ENCODE data around the gene ABAT. TPM values are rescaled to one million over a fixed set of nuclear protein-coding genes. Genes with fewer than 3 reads are reported as not detected.

The ABAT gene
- total and polyA plus RNA-seq, 2 of the 8 experiments (the other 6 are each of a cell fraction or from before 2014, with no cell fraction given), result 6.4 to 8.4 TPM

DNA sequence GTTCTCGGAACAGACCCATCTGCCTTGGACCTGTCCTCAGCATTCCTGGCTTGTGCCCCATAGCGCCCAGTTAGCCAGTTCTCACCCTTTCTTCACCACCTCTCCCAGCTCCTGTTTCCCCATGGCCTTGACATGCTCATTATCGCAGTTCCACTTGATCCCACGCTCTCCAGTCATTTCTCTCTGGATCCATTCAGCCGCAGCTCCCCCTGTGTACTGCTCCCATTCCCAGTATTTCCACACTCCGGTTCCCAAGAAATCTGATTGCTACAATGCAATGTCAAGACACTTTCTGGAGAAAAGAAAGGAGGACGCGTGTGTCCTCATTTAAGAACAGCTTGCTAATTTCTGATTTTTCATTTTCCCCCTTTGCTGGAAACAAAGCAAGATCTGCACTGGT is 67.7 kb downstream of the ABAT start:
- no peak overlapping the region for H3K23ac ChIP-seq (ENCODE audit: insufficient read length)
- H3K9me3 ChIP-seq (ENCODE audit: insufficient read depth in 2 of 2, low read depth in 1 of 2, low read length in 1 of 2), result 0 out of 4 replicates have a peak, but pooled peaks cover 0 to 3% of the 10 kb centered on the region in 2 experiments
- no peaks in the 10 kb centered on the region for H4K20me1 ChIP-seq (replicated peaks in 1 of 2; ENCODE audit: control insufficient read depth in 1 of 2, insufficient read depth in 2 of 2, low read length in 2 of 2)
- WGBS, 2 experiments (ENCODE audit: extremely low coverage in 1 of 2, insufficient coverage in 1 of 2, insufficient read length in 1 of 2, insufficient replicate concordance in 2 of 2, low coverage in 1 of 2, low lambda C conversion rate in 2 of 2, missing lambda C conversion rate in 1 of 2), result 79% methylated on average over 8 of the region's 8 CpGs; no CpG with 5 or more reads in 1 of the 2 experiments
- no peak overlapping the region for H4K91ac ChIP-seq (replicated peaks; ENCODE audit: insufficient read length, low read length)
- H3K27ac ChIP-seq (ENCODE audit: low read depth, low read length), result no peak overlapping the region
- no peaks in the 10 kb centered on the region for H3K79me2 ChIP-seq (ENCODE audit: control insufficient read depth in 1 of 2, insufficient read depth in 2 of 2, low read length in 2 of 2)
- H3K14ac ChIP-seq (ENCODE audit: insufficient read length), result no peak overlapping the region
- no peak overlapping the region for H2BK20ac ChIP-seq (ENCODE audit: low read length)
- no peaks in the 10 kb centered on the region for H3K79me1 ChIP-seq (ENCODE audit: low read depth, low read length)
- H3K18ac ChIP-seq (ENCODE audit: extremely low read depth, low read length), result no peak overlapping the region
- CTCF ChIA-PET (ENCODE audit: partially characterized antibody), result interaction anchor here (0.6 to 2.0 kb wide), 7 partner anchors 10 to 127 kb away, joined by 3 to 6 read pairs (median 4); partner anchors contain the start of gene CARHSP1
- H3K9ac ChIP-seq (replicated peaks in 1 of 4; ENCODE audit: extremely low read depth in 1 of 4, low read depth in 3 of 4, low read length in 3 of 4), result no peak overlapping the region
- FAIRE-seq (no peak), DNase-seq (ENCODE audit: low read depth in 1 of 2, low spot score in 2 of 2) (no peak)
- no peak overlapping the region for H2BK15ac ChIP-seq (ENCODE audit: low read length)
- H2AK5ac ChIP-seq (ENCODE audit: low read depth, low read length), result no peak overlapping the region
- H3K56ac ChIP-seq (replicated peaks; ENCODE audit: insufficient read length, low read depth, low read length), result no peak overlapping the region
- no peak overlapping the region for H2BK120ac ChIP-seq (replicated peaks; ENCODE audit: low read depth, low read length)
- no peak overlapping the region for H3K4me3 ChIP-seq (ENCODE audit: extremely low read depth in 1 of 4, insufficient read depth in 2 of 4, low read depth in 3 of 4, low read length in 4 of 4)
- H3K4ac ChIP-seq (replicated peaks; ENCODE audit: insufficient read length, low read depth, low read length), result no peak overlapping the region
- H3K36me3 ChIP-seq (ENCODE audit: control insufficient read depth in 2 of 4, insufficient read depth in 4 of 4, low read length in 3 of 4), result no peaks in the 10 kb centered on the region
- H3K4me2 ChIP-seq (ENCODE audit: insufficient read depth in 1 of 2, low read depth in 2 of 2, low read length in 2 of 2), result no peak overlapping the region
- H4K5ac ChIP-seq (ENCODE audit: insufficient read length, low read depth, low read length), result no peak overlapping the region
- no peaks in the 10 kb centered on the region for H3K4me1 ChIP-seq (replicated peaks in 1 of 4; ENCODE audit: control insufficient read depth in 3 of 4, insufficient read depth in 4 of 4, low read length in 3 of 4)
- H3K23me2 ChIP-seq (ENCODE audit: low read depth, low read length), result no peaks in the 10 kb centered on the region
- POLR2A ChIA-PET (ENCODE audit: partially characterized antibody), result interaction anchor here (0.7 to 1.8 kb wide), 4 partner anchors 9 to 13 kb away, joined by 3 to 6 read pairs (median 3); no protein-coding TSS in a partner anchor
- no peak overlapping the region for H2AFZ ChIP-seq (ENCODE audit: low read length)
- no peaks in the 10 kb centered on the region for H3K27me3 ChIP-seq (replicated peaks in 1 of 4; ENCODE audit: control insufficient read depth in 3 of 4, extremely low read depth in 1 of 4, insufficient read depth in 3 of 4, low read length in 3 of 4)
- no peak overlapping the region for H2BK5ac ChIP-seq (ENCODE audit: low read depth, low read length)
- H2BK12ac ChIP-seq (ENCODE audit: low read depth, low read length), result no peak overlapping the region
- H4K8ac ChIP-seq (ENCODE audit: extremely low read depth, insufficient read depth, low read length), result no peak overlapping the region
- no peak for TF ChIP-seq YY1 (IDR thresholded peaks at IDR 0.05; ENCODE audit: low read depth, low read length)
- no peak for TF ChIP-seq SRF (IDR thresholded peaks at IDR 0.05; ENCODE audit: low read depth, low read length)
- TF ChIP-seq POLR2A (IDR thresholded peaks at IDR 0.05; ENCODE audit: control extremely low read depth in 1 of 2, low read depth in 2 of 2, low read length in 2 of 2), result no peak
- no peak for TF ChIP-seq BCL11A (IDR thresholded peaks at IDR 0.05; ENCODE audit: low read depth in 2 of 2, low read length in 2 of 2)
- no peak for TF ChIP-seq NRF1 (IDR thresholded peaks at IDR 0.05; ENCODE audit: low read depth, low read length)
- TF ChIP-seq NANOG (IDR thresholded peaks at IDR 0.05; ENCODE audit: insufficient read depth, low read depth, low read length, poor library complexity, severe bottlenecking), result no peak
- TF ChIP-seq, protein P1, sequence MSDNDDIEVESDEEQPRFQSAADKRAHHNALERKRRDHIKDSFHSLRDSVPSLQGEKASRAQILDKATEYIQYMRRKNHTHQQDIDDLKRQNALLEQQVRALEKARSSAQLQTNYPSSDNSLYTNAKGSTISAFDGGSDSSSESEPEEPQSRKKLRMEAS (IDR thresholded peaks at IDR 0.05), result no peak
- no peak for TF ChIP-seq CHD1 (IDR thresholded peaks at IDR 0.05; ENCODE audit: low read depth, low read length)
- TF ChIP-seq MAFK (IDR thresholded peaks at IDR 0.05; ENCODE audit: low read depth, low read length), result no peak
- no peak for TF ChIP-seq POU5F1 (IDR thresholded peaks at IDR 0.05; ENCODE audit: low read depth, low read length)
- TF ChIP-seq CREB1 (IDR thresholded peaks at IDR 0.05), result no peak
- no peak for TF ChIP-seq RAD21 (IDR thresholded peaks at IDR 0.05 in 1 of 2, conservative IDR thresholded peaks at IDR 0.05 in 1 of 2; ENCODE audit: low read depth in 2 of 2, low read length in 2 of 2)
- TF ChIP-seq HDAC6 (IDR thresholded peaks at IDR 0.05; ENCODE audit: low read depth, low read length), result no peak
- no peak for TF ChIP-seq SIX5 (IDR thresholded peaks at IDR 0.05; ENCODE audit: low read depth, low read length)
- no peak for TF ChIP-seq POLR2AphosphoS5 (IDR thresholded peaks at IDR 0.05; ENCODE audit: low read depth, low read length)
- no peak for TF ChIP-seq CHD2 (IDR thresholded peaks at IDR 0.05; ENCODE audit: low read length)
